Hindlimb muscle (tissue), 1 donor: ENCODE data around the gene TEX30. TPM values are rescaled to one million over a fixed set of nuclear protein-coding genes. Genes with fewer than 3 reads are reported as not detected.
A peak's percentile ranks its signal among the peaks of the same experiment; 100 is the strongest.
"Not testable (repeated sequence)": the region's sequence is repeated elsewhere in the genome, so short reads cannot be mapped to it uniquely, and the experiment has no call there.

Experiments used
- DNase-seq: peaks from one replicate; pipeline ENCODE4 v3.0.0-alpha.2; 2013
- polyA plus RNA-seq: library from polyadenylated mRNA; unstranded; fragments of 120-200 nt; gene quantifications from one replicate; pipeline ENCODE4 v1.2.1, GENCODE V29; 2013; ENCODE audit not compliant: insufficient read length

Gene TEX30
- polyA plus RNA-seq: 9.7 TPM

- peak; percentile 92 for DNase-seq
Measured at GRCh38 chr13:102773441-102774213, at the start of gene TEX30. TEX30 (minus strand) TSS chr13:102773786; CDS start chr13:102770026, 3,760 bp downstream.

- no peak for DNase-seq
Measured at GRCh38 chr13:102817907-102818306, 44.3 kb upstream of the TEX30 start.

- DNase-seq: no peak
Measured at GRCh38 chr13:102817241-102817640, 43.7 kb upstream of the TEX30 start.

- no peak for DNase-seq
Measured at GRCh38 chr13:102816708-102817107, 43.1 kb upstream of the TEX30 start.

GRCh38 chr13:102815788-102816187 lies 42.2 kb upstream of the TEX30 start:
- DNase-seq: no peak

GRCh38 chr13:102814793-102815192 lies 41.2 kb upstream of the TEX30 start:
- no peak for DNase-seq

- DNase-seq: no peak
Measured at GRCh38 chr13:102814025-102814607, 40.5 kb upstream of the TEX30 start.

GRCh38 chr13:102812611-102813287 lies 39.2 kb upstream of the TEX30 start:
- no peak for DNase-seq

GRCh38 chr13:102807699-102808098 lies 34.1 kb upstream of the TEX30 start:
- DNase-seq: no peak

- DNase-seq: no peak
Measured at GRCh38 chr13:102805680-102806079, 32.1 kb upstream of the TEX30 start.

- peak; percentile 87 for DNase-seq
Measured at GRCh38 chr13:102800145-102801041, 26.8 kb upstream of the TEX30 start.

GRCh38 chr13:102799426-102800144 lies 26.0 kb upstream of the TEX30 start:
- DNase-seq: peak; percentile 41

GRCh38 chr13:102798581-102799425 lies 25.2 kb upstream of the TEX30 start, which contains the start of the genes BIVM and POGLUT2:
BIVM (plus strand) TSS chr13:102799119; CDS start chr13:102807268, 8,149 bp downstream.
POGLUT2 (minus strand) TSS chr13:102798976; CDS start chr13:102798670, 306 bp downstream.
- DNase-seq: peak; percentile 93

GRCh38 chr13:102793611-102794355 lies 20.2 kb upstream of the TEX30 start:
- DNase-seq: no peak

GRCh38 chr13:102792396-102792795 lies 18.8 kb upstream of the TEX30 start:
- DNase-seq: no peak

- no peak for DNase-seq
Measured at GRCh38 chr13:102788683-102789082, 15.1 kb upstream of the TEX30 start.

GRCh38 chr13:102784483-102784882 lies 10.9 kb upstream of the TEX30 start:
- DNase-seq: no peak

GRCh38 chr13:102781591-102781990 lies 8.0 kb upstream of the TEX30 start:
- DNase-seq: no peak

GRCh38 chr13:102780656-102781055 lies 7.1 kb upstream of the TEX30 start:
- not testable (repeated sequence) for DNase-seq
